ENCODE data around the gene SLC13A3. TPM values are rescaled to one million over a fixed set of nuclear protein-coding genes. Genes with fewer than 3 reads are reported as not detected.

The SLC13A3 gene
- total RNA-seq, 4 donors from 2014 or later = 1.2 to 3.5 (median 1.9) TPM

GRCh38 chr20:46546936-46547335 is 104.3 kb downstream of the SLC13A3 start:
- DNase-seq (ENCODE audit: low spot score) = no peak
- ATAC-seq (ENCODE audit: low FRiP score) = no peak
- TF ChIP-seq CTCF (IDR thresholded peaks at IDR 0.05) = no peak

DNA sequence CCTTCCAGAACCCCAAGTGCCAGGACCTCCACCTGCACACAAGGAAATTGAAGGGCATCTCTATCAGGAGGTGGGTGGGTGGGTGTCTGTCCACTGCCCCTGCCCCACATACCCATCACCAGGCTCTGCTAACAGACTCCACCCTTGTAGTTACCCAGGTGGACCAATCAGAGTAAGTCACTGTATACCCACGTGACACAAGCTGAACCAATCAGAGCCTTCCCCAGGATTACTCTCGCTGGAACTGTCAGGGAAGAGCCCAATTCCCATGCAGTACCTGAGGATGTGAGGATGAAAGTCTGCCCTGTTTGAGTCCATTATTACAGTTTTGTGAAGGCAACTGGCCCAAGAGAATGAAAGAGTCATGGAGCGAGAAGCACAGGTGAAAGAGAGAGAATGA is 105.0 kb downstream of the SLC13A3 start:
- no peak for DNase-seq (ENCODE audit: low spot score)
- no peak for ATAC-seq (ENCODE audit: low FRiP score)
- no peak for TF ChIP-seq CTCF (IDR thresholded peaks at IDR 0.05)

GRCh38 chr20:46545827-46546138 is 105.5 kb downstream of the SLC13A3 start:
- no peak for ATAC-seq (ENCODE audit: low FRiP score)
- no peak for TF ChIP-seq CTCF (IDR thresholded peaks at IDR 0.05)
- DNase-seq (ENCODE audit: low spot score) = no peak

GRCh38 chr20:46545077-46545826 is 106.0 kb downstream of the SLC13A3 start:
- no peak for ATAC-seq (ENCODE audit: low FRiP score)
- no peak for TF ChIP-seq CTCF (IDR thresholded peaks at IDR 0.05)
- DNase-seq (ENCODE audit: low spot score) = no peak

GRCh38 chr20:46544576-46544975 is 106.7 kb downstream of the SLC13A3 start:
- DNase-seq (ENCODE audit: low spot score) = no peak
- no peak for ATAC-seq (ENCODE audit: low FRiP score)
- TF ChIP-seq CTCF (IDR thresholded peaks at IDR 0.05) = no peak

- DNase-seq (ENCODE audit: low spot score) (no peak), ATAC-seq (ENCODE audit: low FRiP score) (no peak)
- no peak for TF ChIP-seq CTCF (IDR thresholded peaks at IDR 0.05)
Measured at GRCh38 chr20:46543959-46544358, 107.3 kb downstream of the SLC13A3 start.

DNA sequence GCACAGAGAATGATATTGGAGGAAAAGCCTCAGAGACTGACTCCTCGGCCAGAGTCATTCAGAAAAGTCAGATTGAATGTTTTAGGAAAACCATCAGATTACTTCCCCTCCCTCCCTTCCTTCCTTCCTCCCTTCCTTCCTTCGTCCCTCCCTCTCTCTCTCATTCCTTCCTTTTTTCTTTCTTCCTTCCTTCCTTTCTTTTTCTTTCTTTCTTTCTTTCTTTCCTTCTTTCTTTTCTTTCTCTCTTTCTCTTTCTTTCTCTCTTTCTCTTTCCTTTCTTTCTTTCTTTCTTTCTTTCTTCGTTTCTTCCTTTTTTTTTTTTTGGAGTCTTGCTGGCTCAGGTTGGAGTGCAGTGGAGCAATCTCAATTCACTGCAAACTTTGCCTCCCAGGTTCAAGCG is 108.2 kb downstream of the SLC13A3 start:
- DNase-seq (ENCODE audit: low spot score) (no peak), ATAC-seq (ENCODE audit: low FRiP score) (no peak)
- TF ChIP-seq CTCF (IDR thresholded peaks at IDR 0.05) = no peak

All from omental fat pad (tissue), 4 donors.